ENCODE measurements around the gene SLC13A3. TPM values are rescaled to one million over a fixed set of nuclear protein-coding genes. Genes with fewer than 3 reads are reported as not detected.

Gene SLC13A3
- total RNA-seq, 1 donor from 2014 or later, result 0.30 TPM

DNA sequence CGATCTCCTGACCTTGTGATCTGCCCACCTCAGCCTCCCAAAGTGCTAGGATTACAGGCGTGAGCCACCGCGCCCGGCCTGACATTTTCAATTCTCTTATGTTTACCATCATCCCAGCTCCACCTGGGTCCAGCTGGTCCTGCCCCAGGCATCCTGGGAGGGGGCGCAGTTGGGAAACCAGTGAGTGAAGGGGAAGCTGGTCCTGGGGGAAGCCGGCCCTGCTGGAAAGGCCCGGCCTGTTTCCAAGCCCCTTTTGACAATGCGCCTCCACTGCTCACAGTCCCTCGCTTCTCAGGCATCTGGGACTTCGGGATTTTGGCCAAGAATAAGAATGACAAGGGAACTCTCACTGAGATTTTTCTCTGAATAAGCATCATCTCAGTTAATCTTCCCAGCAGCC, 14.2 kb downstream of the SLC13A3 start:
- TF ChIP-seq, protein P1, sequence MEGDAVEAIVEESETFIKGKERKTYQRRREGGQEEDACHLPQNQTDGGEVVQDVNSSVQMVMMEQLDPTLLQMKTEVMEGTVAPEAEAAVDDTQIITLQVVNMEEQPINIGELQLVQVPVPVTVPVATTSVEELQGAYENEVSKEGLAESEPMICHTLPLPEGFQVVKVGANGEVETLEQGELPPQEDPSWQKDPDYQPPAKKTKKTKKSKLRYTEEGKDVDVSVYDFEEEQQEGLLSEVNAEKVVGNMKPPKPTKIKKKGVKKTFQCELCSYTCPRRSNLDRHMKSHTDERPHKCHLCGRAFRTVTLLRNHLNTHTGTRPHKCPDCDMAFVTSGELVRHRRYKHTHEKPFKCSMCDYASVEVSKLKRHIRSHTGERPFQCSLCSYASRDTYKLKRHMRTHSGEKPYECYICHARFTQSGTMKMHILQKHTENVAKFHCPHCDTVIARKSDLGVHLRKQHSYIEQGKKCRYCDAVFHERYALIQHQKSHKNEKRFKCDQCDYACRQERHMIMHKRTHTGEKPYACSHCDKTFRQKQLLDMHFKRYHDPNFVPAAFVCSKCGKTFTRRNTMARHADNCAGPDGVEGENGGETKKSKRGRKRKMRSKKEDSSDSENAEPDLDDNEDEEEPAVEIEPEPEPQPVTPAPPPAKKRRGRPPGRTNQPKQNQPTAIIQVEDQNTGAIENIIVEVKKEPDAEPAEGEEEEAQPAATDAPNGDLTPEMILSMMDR (IDR thresholded peaks at IDR 0.05; ENCODE audit: borderline replicate concordance), result no peak
- H3K27me3 ChIP-seq (ENCODE audit: low read depth), result peaks cover 69% of the 10 kb centered on the region
- no peaks in the 10 kb centered on the region for H3K9me3 ChIP-seq (replicated peaks)
- H3K4me1 ChIP-seq, result no peaks in the 10 kb centered on the region
- no peak overlapping the region for H3K4me3 ChIP-seq
- intact Hi-C loops (cut with micrococcal nuclease), result no loop called here
- H3K27ac ChIP-seq (replicated peaks), result no peak overlapping the region
- no peaks in the 10 kb centered on the region for H3K36me3 ChIP-seq
- no peak for DNase-seq

DNA sequence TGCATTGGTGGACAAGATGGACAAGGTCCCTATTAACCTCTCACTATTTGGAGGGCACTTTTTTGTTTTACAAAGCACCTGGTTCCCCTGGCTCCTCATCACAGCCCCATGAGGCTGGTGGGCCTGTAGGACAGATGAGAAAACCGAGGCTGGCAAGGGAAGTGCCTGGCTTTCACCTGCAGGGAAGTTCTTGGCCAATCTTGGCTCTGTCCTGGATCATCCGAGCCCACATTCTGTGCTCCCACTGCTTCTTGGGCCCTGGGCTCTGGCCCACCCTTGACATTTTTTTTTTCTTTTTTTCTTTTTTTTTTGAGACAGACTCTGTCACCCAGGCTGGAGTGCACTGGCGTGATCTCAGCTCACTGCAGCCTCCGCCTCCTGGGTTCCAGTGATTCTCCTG, 14.7 kb downstream of the SLC13A3 start:
- DNase-seq, result no peak
- intact Hi-C loops (cut with micrococcal nuclease), result no loop called here
- Histone ChIP-seq H3K4me1 (no peaks in the 10 kb centered on the region), H3K4me3 (no peak overlapping the region), H3K36me3 (no peaks in the 10 kb centered on the region), H3K27ac (replicated peaks) (no peak overlapping the region), H3K27me3 (ENCODE audit: low read depth) (peaks cover 71% of the 10 kb centered on the region), H3K9me3 (replicated peaks) (no peaks in the 10 kb centered on the region)
- TF ChIP-seq, protein P1 (IDR thresholded peaks at IDR 0.05; ENCODE audit: borderline replicate concordance), result no peak

DNA sequence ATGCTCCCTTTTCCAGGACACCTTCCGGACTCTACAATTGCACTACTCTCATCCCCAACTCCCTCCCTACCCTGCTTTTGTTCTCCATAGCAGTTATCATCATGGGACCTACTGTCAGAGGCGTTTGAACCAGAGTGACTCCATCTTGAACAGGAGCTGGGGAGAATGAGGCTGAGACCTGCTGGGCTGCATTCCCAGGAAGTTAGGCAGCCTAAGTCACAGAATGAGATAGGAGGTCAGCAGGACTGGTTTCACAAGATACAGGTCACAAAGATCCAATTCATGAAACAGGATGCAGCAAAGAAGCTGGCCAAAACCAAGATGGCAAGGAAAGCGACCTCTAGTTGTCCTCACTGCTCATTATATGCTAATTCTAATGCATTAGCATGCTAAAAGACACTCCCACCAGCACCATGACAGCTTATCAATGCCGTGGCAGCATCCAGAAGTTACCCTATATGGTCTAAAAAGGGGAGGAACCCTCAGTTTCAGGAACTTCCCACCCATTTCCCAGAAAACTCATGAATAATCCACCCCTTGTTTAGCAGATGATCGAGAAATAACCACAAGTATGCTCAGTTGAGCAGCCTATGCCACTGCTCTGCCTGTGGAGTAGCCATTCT, 15.6 kb downstream of the SLC13A3 start:
- no peak for DNase-seq
- H3K4me1 ChIP-seq, result no peaks in the 10 kb centered on the region
- no peak overlapping the region for H3K4me3 ChIP-seq
- no peak overlapping the region for H3K27ac ChIP-seq (replicated peaks)
- peaks cover 1% of the 10 kb centered on the region for H3K9me3 ChIP-seq (replicated peaks)
- peaks cover 69% of the 10 kb centered on the region for H3K27me3 ChIP-seq (ENCODE audit: low read depth)
- TF ChIP-seq, protein P1 (IDR thresholded peaks at IDR 0.05; ENCODE audit: borderline replicate concordance), result no peak
- no peaks in the 10 kb centered on the region for H3K36me3 ChIP-seq
- intact Hi-C loops (cut with micrococcal nuclease), result no loop called here

DNA sequence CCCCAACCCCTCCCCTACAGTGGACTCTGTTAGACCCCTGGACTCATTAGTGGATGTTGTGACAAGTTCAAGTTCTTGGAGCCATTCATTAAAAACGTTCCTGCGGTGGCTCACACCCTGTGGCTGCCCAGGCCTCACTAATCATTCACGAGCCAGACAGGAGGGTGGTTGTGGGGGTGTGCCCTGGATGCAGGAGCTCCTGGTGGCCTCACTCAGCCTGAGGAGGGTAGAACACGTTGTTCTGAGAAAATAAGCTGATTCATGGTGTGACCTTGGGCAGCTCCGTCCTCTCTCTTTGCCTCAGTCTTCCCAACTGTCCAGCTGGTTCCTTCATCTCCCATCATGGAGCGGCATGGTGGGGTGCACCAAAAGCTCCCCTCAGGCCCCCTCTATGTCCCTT, 16.7 kb downstream of the SLC13A3 start:
- H3K4me3 ChIP-seq, result no peak overlapping the region

DNA sequence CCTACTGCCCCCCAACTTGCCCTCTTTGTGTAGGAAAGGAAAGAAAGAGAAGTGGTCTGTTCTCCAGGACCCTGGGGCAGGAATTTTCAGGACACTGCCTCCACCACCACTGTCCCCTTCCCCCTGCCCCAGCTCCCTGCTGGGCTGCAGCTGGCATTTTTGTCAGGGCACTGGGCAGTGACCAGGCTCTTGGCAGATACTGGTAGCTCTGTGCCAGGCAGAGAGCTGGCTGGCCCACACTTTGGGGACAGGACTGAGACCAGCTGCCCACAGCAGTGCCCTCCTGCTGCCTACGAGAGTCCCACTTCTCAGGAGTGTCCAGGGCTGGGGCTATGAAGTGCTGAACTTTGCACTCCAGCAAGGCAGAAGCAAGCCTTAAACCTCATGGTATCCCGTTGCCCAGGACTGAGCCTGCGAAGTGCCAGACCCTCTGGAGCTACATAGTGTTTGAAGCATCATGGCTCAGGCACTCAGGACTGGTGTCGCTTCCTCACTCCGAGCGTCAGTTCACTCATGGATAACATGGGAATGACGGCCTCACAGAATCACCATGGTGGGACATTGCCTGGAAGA, 19.3 kb downstream of the SLC13A3 start:
- intact Hi-C loops (cut with micrococcal nuclease), result no loop called here
- Histone ChIP-seq H3K36me3 (no peaks in the 10 kb centered on the region), H3K4me3 (no peak overlapping the region), H3K4me1 (no peaks in the 10 kb centered on the region), H3K9me3 (replicated peaks) (peaks cover 21% of the 10 kb centered on the region), H3K27ac (replicated peaks) (no peak overlapping the region), H3K27me3 (ENCODE audit: low read depth) (peaks cover 35% of the 10 kb centered on the region)
- TF ChIP-seq, protein P1 (IDR thresholded peaks at IDR 0.05; ENCODE audit: borderline replicate concordance), result no peak
- no peak for DNase-seq

More for the DNA sequence above, 16.7 kb downstream of the SLC13A3 start:
- TF ChIP-seq, protein P1 (IDR thresholded peaks at IDR 0.05; ENCODE audit: borderline replicate concordance), result no peak
- Histone ChIP-seq H3K36me3 (no peaks in the 10 kb centered on the region), H3K4me1 (no peaks in the 10 kb centered on the region), H3K27me3 (ENCODE audit: low read depth) (peaks cover 58% of the 10 kb centered on the region), H3K27ac (replicated peaks) (no peak overlapping the region), H3K9me3 (replicated peaks) (peaks cover 12% of the 10 kb centered on the region)
- intact Hi-C loops (cut with micrococcal nuclease), result no loop called here
- no peak for DNase-seq

All from left ventricle myocardium inferior (tissue), 1 donor.